ENCODE data around the gene TMPRSS4.
"Not testable (repeated sequence)": the region's sequence is repeated elsewhere in the genome, so short reads cannot be mapped to it uniquely, and the experiment has no call there.

The TMPRSS4 gene

GRCh38 chr11:118057251-118058145 lies 19.4 kb upstream of the TMPRSS4 start:
- no peak for DNase-seq

DNA sequence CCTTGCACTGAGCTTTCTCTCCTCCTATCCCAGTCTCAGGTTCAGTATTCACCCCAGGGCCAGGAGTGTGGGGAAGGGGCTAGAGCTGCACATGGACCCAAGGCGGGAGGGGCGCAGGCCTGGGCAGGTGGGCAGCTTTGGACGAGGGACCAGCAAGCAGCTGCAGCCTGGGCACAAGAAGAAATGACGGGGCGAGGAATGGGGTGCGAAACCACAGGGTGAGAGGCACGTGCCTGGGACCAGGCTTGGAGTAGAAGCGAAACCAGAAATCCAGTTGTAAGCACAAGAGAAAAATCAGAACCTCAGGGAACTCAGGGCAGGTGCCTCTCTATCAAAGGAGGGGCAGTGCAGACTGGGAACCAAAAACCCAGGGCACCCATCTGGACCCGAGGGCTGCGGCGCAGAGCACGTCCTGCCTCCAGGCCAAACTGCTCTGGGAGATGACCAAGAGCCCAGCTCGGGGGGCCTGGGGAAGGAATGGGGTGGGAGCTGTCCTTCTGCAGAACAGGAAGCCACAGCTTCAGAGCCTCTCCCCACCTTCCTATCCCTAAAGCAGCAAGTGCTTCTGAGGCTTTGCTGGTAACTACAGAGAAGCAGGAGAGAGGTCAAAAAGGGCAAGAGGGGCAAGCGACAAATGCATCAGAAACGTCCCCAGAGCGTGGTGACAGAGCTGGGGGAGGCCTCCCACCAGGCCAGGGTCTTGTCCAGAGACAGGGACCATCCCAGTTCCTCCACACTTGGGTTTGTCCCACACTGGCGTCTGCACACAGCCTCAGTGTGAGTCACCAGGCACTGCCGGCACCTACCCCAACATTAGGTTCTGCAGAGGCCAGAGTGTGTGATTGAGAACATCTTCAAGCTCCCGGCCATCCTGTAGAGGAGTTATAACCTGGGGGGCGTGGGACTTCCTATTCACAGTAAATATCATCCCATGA lies 18.3 kb upstream of the TMPRSS4 start:
- no peak for DNase-seq

DNA sequence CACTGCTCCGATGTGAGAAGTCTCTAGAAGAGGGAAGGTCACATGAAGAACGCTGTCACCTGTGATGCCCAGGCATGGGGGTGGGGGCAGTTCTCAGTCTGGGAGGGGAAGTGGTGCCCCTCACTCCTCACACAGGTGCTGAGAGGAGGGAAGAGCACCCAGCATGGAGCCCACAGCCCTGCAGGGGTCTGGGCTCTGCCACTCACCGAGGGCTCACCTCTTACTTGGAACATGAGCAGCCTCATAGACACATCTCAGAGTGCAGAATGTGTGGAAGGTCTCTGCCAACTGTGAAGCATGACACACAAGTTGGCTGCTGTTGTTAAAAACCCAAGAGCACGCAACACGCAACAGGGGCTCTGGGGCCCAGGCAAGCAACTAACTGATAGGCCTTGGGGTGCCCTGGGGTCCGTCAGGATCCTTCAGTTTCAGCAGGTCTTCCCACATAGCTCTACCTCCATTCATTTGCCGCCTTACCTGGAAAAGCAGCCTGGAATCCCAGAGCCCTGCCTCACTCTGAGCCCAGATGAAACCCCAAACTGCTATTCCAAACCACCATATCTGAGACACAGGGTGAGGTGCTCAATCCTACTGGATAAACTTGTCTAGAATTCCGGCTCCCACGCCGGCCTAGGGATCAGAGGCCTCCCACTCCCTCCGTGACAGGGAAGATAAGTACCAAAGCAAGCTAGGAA lies 17.5 kb upstream of the TMPRSS4 start:
- no peak for DNase-seq

DNA sequence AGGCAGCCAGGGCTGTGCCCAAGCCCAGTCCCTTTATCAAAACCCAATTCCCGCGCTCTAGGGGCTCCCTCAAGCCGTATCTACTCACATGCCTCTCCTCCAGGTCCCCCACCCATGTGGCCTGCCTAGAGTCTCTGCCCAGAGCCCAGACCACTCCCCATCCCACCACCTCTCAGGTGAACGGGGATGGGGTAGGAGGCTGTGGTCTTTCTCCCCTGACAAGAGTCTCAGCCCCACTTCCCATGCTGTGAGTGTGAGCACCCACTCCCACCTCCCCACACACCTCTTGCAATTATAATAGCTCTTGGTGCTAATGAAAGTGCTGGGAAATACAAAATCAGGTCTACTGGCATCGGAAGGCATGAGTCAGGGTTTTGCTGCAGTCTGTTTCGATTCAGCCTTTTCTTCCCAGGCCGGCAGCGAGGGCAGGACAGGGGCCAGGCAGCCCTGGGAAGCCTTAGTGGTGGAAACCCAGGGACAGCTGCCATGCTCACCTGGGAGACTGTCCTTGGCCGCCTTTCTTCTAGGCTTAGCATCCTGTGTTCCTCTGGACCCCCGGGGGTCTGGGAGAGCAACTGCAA lies 16.7 kb upstream of the TMPRSS4 start:
- no peak for DNase-seq

DNA sequence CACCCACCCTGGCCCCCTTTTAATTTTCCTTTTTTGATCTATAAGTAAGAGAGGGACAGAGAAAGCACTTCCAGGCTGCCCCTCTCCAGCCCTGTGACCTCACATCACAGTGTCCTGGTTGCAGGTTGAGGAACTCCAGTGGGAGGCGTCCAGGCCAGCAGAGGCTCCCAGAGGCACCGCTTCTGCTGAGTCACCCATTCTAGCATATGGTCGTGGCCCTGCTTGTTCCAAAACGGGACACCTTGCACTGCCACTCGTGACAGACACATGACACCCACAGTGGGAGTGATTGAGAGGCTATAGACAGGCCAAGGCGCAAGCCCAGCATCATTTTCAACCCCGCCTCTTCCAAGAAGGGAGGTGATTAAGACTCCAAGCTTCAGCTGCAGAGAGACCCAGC lies 16.0 kb upstream of the TMPRSS4 start:
- DNase-seq = no peak

DNA sequence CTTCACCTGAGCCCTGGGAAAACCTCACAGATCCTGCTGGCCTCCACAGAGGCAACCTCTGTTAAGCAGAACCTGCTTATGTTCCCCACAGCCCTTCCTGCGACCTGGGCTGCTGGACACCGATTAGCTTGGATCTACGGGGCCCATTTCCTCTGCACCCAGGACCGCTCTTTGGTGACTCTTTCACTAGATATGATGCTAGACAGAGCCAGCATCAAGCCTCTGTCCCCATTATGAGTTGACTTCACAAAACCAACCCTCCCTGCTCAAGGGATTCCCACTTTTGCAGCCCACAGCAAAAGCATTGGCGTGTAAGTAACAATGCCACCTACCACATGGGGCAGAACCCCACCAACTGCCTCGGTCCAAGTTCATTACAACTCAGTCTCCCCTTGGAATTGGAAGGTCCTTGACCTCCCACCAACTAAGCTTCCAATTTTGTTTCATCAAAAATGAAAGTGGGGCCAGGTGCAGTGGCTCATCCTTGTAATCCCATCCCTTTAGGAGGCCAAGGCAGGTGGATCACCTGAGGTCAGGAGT lies 15.2 kb upstream of the TMPRSS4 start:
- no peak for DNase-seq

DNA sequence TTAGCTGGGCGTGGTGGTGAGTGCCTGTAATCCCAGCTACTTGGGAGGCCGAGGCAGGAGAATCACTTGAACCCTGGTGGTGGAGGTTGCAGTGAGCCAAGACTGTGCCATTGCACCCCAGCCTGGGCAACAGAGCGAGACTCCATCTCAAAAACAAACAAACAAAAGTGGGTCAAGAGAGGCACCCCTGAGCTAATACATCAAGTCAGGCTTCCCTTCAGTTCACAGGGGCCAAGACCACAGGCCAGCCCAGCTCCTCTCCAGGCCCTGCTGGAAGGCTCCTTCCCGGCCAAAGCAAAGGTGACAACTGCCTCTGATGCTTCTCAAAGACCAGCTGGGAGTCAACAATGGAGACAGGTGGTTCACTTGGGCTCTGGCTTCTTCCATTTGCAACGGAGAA lies 14.7 kb upstream of the TMPRSS4 start:
- not testable (repeated sequence) for DNase-seq

GRCh38 chr11:118062631-118063030 lies 14.2 kb upstream of the TMPRSS4 start:
- DNase-seq = not testable (repeated sequence)

GRCh38 chr11:118064956-118065355 lies 11.9 kb upstream of the TMPRSS4 start:
- DNase-seq = no peak

GRCh38 chr11:118065384-118065783 lies 11.5 kb upstream of the TMPRSS4 start:
- no peak for DNase-seq

DNA sequence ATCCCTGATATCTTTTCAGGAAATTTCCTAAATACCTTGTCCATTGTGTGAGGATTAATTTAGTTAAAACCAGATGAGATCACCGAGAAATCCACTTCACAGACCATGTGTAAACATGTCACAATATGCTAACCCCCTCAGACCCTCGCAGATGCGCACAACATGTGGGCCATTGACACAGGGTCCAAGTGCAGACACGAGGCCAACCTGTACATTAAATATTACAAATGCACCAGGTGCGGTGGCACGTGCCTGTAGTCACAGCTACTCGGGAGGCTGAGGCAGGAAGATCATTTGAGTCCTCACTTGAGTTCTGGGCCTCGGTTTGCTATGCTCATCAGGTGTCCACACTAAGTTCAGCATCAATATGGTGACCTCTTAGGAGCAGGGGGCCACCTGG lies 9.9 kb upstream of the TMPRSS4 start:
- DNase-seq = no peak

- DNase-seq = no peak
These were observed 8.5 kb upstream of the TMPRSS4 start for GRCh38 chr11:118068206-118068944.

DNA sequence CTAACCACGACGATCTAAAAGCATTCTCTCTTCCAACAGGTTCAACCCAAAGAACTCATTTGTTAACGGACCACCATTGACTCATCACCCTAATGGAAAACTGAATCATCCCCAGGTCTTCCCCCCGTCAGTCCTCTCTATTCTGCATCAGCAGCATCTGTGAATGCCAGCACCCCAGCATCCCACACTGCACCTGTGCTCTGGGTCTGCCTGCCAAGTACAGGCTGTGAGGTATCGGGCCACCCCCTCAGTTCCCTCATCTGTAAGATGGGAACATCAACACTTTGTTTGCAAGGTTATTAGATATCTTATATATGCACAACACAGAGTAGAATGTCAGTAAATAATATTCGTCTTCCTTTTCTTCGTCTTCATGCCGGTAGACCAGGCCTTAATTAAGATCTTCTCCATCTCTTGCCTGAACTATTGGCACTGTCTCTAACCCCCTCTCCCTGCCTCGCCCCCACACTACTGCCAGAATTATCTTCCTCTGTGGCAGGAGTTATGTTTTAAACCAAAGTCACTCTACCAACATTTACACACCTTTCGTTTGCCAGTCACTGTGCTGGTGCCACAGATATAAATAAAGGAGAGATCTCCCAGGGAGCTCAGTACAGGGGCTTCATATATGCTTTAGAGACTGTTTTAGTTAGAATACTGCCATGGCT lies 7.8 kb upstream of the TMPRSS4 start:
- no peak for DNase-seq

DNA sequence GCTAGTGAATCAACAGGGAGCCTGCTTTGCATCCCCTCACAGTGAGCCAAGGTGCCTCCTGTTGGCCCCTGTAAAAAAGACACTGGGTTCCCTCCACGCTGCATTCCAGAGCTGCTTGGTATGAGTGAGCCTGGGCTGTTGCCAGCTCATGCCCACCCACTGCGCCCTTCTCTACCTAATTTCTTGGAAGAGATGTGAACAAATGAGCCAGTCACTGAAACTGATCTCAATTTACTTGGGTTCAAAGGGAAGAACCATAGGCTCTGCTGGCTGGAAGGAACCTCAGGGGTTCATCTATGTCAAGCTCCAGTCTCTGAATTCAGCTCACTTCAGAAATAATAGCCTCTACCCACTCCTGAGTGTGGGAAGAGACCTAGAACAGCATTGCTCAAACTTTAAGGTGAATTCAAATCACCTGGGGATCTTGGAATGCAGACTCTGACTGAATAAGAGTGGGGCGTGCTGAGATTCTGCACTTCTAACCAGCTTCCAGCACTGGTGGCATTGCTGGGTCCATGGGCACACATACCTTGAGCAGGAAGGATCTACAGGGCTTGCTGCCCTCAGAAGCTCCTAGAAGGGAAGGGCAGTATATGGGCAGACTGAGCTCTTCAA lies 5.4 kb upstream of the TMPRSS4 start:
- DNase-seq = no peak

DNA sequence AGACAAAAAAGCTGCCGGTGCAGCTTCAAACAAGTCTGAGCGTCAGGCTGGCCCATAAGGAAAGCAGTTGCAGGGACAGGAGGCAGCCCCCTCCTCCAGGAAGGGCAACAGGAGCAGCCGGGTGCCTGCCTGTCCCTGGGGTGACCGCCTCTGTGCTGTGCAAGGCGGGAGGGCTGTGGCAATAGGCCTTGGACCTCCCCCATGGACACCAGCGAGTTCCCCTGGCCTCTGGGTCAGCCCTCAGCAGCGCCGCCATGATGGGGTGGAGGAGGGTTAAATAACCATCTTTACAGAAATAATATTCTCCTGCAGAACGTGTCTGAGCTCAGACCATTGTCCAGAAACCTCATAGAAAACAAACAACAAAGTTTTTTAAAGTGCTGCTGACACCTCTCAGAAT lies 3.3 kb upstream of the TMPRSS4 start:
- no peak for DNase-seq

DNA sequence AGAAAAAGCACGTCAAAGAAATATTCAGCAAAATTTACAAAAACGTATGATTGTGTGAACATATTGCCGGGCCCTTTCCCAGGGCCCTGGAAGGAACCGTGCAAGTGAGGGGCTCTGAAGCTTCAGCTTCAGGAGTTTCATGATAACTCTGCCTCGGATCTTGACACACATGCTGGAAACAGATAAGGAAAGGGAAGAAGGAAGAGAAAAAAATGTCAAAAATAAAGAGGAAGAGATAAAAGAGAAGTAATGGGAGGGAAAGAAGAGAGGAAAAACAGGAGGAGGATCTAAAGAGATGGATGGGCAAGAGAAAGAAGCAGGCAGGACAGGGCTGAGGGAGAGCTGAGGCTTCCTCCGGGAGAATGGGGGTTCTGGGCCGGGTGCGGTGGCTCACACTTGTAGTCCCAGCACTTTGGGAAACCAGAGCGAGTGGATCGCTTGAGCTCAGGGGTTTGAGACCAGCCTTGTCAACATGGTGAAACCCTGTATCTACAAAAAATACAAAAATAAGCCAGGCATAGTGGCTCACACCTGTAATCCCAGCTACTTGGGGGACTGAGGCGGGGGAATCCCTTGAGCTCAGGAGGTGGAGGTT lies 2.7 kb upstream of the TMPRSS4 start:
- no peak for DNase-seq

- no peak for DNase-seq
These were observed 2.1 kb upstream of the TMPRSS4 start for GRCh38 chr11:118074785-118075184.

DNA sequence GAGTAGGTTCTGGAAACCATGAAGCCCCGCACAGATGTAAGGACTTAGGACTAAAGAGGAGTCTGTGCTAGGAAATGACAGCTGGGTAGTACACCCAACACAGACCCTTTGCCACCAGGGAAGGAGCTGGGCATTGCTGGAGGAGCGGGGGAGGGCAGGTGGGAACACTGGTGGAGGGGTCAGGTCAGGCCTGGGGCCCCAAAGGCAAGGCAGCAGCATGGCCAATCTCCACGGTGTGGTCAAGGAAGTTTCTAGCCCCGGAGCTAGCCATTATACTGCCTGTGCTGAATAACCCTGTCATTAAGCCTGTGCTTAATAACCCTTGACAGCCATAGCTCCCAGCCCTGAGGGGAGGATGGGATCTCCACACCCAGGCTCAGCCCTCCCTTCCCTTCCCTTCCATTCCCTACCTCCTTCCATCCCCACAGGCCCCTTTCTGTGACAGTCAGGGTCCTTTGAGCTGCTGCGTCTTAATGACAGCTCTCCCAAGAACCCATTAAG lies 2.1 kb downstream of the TMPRSS4 start:
- DNase-seq = no peak

DNA sequence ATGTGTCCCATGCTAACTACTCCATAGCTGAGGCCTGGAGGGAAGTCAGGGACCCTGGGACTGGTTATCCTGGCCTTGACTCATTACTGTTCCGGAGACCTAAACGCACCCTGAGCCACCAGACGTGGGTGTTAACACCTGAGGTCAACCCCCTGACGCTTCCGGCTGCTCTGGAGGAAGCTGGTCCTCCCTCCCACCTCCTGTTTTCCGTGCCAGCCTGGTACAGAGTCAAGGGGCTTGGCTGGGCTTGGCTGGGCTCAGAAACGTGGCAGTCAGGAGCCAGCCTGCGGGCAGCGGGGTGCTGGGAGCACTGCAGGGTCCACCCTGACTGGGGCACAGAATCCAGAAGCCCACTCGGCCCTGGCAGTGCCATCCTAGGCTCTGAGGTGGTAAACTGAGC lies 2.6 kb downstream of the TMPRSS4 start:
- no peak for DNase-seq

DNA sequence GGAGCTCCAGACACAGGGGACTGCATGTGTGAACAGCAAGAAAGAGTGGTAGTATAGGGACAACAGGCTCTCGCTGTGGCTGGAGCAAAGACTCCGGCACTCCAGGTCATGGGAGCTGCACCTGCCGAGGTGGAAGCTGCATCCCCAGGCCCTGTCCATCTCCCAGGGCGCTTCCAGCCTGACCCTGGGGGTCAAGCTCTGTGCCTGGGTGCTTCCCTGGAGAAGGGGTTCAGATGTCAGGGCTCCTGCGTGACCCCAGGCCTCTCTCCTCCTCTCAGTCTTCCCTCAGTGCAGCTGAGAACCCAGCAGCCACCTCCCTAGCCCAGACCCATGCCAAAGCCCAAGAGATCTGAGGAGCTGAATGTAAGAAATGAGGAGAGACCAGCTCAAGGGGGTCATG lies 3.4 kb downstream of the TMPRSS4 start:
- no peak for DNase-seq
